Raji (cell line): ENCODE data around the gene CTSE.

Experiments
- POLR2A ChIP-seq: IDR thresholded peaks from 2 replicates; pipeline ENCODE4 v1.6.1; 2011; ENCODE audit warnings: low read depth, low read length, control low read depth; ENCODE audit not compliant: insufficient read depth

The CTSE gene

GRCh38 chr1:205985330-205986005 lies 38.2 kb downstream of the CTSE start:
- no peak for TF ChIP-seq POLR2A

- TF ChIP-seq POLR2A = no peak
Observed at GRCh38 chr1:205983925-205984725, 39.6 kb downstream of the CTSE start.

- TF ChIP-seq POLR2A = no peak
Observed at GRCh38 chr1:205981257-205981656, 42.4 kb downstream of the CTSE start.

- TF ChIP-seq POLR2A = no peak
Observed at GRCh38 chr1:205980237-205980870, 43.3 kb downstream of the CTSE start.

GRCh38 chr1:205979301-205979700 lies 44.4 kb downstream of the CTSE start:
- TF ChIP-seq POLR2A = no peak

GRCh38 chr1:205978676-205979075 lies 45.0 kb downstream of the CTSE start:
- TF ChIP-seq POLR2A = no peak

GRCh38 chr1:205977402-205978014 lies 46.2 kb downstream of the CTSE start:
- no peak for TF ChIP-seq POLR2A

- no peak for TF ChIP-seq POLR2A
Observed at GRCh38 chr1:205976708-205977401, 46.8 kb downstream of the CTSE start.

- TF ChIP-seq POLR2A = no peak
Observed at GRCh38 chr1:205976036-205976435, 47.7 kb downstream of the CTSE start.

GRCh38 chr1:205975387-205975998 lies 48.2 kb downstream of the CTSE start:
- no peak for TF ChIP-seq POLR2A

GRCh38 chr1:205974712-205975111 lies 49.0 kb downstream of the CTSE start:
- no peak for TF ChIP-seq POLR2A

GRCh38 chr1:205973377-205974232 lies 50.1 kb downstream of the CTSE start:
- no peak for TF ChIP-seq POLR2A

- no peak for TF ChIP-seq POLR2A
Observed at GRCh38 chr1:205972491-205973168, 51.1 kb downstream of the CTSE start.

GRCh38 chr1:205972081-205972480 lies 51.6 kb downstream of the CTSE start:
- TF ChIP-seq POLR2A = no peak

- no peak for TF ChIP-seq POLR2A
Observed at GRCh38 chr1:205971082-205971481, 52.6 kb downstream of the CTSE start.
